ENCODE measurements around the gene ATP5PD.
"Not testable (repeated sequence)": the region's sequence is repeated elsewhere in the genome, so short reads cannot be mapped to it uniquely, and the experiment has no call there.

ATP5PD gene

DNA sequence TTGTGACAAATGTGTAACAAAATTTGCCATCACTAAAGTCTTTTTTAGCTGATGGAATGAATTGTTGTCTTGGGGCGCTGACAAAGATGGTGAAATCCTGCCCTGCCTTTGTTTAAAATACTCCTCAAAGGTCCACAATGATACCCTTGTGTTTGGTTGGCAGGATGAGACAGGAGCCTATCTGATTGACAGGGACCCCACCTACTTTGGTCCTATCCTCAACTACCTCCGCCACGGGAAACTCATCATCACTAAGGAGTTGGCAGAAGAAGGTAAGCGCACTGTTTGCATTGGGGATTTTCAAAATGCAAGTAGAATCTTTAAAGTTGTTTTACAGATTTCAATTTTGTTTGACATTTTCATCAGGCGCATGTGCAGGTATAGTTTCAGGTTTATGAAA is 2.3 kb upstream of the ATP5PD start:
- DNase-seq = no peak

DNA sequence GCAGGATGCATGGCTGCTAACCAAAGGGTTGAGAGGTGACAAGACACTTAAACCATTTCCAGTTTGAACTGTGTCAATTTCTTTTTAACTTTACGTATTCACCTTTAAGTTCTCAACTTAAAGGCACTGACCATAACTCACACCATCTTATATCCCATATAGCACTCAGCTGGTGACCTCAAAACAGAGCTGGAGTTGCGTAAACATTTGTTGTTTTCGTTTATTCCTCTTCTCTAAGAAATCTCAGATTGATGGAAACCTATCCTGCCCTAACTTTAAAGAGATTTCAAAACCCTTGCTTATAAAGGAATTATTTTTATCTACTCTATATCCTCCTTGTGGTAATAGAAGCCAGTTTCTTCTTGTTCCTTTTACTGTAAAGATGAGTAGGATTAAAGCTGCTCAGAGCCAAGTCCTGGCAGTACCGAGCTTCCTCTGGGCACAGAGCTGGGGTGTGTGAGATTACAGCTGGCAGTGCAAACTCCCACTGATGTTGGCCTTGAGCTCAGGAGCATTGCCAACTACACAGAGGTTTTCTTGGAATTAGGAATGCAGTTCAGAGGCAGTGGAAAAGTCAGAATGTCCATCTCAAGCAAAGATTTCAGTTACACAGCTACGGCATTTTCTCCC is 1.6 kb upstream of the ATP5PD start:
- peak in 2 of 3 donors; percentile 16 to 21 for DNase-seq

DNA sequence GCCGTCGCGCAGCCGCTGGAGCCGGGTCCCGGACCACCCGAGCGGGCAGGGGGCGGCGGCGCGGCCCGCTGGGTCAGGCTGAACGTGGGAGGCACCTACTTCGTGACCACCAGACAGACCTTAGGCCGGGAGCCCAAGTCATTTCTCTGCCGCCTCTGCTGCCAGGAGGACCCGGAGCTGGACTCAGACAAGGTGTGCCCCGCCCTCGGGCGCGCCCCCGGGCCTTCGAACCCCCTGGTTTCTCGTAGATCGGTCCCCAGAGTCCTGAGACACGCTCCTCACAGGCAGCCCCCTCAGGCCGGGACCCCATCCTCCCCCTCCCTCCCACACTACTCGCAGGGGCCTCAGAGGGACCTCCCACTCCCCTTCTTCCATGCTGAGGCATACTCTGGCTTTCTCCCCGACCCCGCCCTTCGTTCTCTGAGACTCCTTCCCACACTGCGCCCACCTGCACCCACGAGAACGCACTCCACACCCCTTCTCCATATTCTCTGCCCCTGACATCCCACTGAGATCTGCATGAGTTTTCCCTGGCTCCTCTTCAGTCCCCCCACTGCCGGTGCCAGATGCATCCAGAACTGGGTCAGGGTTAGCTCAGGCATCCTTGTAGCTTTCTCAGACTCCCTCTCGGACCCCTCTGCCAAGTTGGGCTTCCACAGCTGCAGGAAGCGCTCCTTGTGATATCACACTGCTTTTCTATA is 779 bp upstream of the ATP5PD start:
- peak in 2 of 3 donors; percentile 10 to 21 for DNase-seq

DNA sequence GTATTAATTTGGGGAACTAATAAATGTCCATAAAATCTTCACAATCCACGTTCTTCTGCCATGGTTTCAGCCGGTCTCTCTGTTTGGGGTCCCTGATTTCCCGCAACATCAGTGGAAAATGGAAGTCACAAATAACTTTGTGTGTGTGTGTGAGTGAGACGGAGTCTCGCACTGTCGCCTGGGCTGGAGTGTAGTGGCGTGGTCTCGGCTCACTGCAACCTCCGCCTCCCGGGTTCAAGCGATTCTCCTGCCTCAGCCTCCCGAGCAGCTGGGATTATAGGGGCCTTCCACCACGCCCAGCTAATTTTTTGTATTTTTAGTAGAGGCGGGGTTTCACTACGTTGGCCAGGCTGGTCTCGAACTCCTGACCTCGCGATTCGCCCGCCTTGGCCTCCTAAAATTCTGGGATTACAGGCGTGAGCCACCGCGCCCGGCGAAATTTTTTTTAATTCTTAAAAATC is 793 bp downstream of the ATP5PD start:
- not testable (repeated sequence) for DNase-seq

DNA sequence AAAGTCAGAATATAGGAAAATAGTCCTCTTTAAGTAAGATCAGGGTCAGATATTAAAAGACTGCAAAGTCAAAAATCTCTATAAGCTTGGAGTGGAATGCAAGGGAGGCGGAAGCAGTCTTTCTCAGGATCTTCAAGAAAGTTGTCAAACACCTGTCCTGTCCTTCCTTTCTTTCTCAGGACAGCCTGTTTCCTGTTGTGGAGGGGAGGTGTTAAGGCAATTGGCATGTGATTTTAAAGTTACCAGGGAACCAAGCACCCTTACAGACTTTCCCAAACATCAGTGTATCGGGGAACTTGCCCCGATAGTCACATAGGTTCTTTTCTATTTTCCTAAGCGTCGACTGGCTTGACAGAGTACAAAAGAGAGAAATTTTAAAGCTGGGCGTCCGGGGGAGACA is 2.1 kb downstream of the ATP5PD start:
- DNase-seq = no peak

DNA sequence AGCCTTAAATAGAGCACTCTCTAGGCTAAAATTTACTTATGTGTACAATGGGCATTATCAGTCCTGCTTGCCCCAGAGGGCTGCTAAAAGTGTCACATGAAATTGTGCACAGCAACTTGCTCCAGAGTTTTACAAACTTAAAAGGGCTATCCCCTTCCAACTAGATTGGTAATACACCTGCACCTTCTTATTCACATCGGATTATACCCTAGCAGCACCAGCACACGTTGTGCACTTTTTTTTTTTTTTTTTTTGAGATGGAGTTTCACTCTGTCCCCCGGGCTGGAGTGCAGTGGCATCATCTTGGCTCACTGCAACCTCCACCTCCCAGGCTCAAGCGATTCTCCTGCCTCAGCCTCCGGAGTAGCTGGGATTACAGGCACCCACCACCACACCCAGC is 3.0 kb downstream of the ATP5PD start:
- not testable (repeated sequence) for DNase-seq

DNA sequence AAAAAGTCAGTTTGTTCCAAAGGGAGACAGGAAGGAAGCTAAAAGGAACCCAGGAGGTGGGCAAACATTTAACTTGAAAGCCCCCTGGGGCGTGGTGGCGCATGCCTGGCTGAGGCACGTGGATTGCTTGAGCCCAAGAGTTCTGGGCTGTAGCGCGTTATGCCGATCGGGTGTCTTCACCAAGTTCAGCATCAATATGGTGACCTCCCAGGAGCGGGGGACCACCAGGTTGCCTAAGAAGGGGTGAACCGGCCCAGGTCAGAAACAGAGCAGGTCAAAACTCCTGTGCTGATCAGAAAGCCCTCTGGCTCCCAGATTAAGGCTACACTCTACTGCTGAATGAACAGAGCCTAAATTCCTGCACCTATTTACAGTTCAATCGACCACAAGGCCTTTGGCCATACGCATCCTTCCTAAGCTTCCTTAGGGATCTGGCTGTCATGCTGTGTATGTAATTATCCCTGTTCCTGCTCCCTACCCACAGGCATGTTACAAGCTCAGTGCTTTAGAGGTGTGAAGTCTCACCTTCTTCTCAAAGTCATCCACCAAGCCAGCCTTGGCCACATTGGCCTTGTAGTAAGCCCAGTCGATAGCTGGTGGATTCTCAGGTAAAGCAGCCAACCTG is 5.0 kb downstream of the ATP5PD start:
- no peak for DNase-seq

DNA sequence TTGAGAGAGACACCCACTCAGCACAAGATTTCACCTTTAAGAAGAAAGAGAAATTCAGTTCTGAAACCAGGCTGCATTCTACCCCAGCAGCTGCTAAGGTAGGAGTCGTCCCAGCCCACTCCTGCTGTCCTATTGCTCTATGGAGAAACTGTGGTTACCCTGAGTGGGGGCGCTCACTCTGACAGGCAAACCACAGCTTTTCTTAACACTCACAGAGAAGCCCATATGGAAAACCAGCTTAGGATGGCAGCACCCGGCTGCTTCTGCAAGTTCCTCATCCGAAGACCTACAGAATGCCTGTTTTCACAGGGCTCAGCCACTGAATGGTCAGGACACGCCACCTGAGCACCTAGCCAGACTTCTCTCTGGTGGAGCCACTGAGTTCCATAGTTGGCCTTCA is 7.5 kb downstream of the ATP5PD start:
- DNase-seq = no peak

DNA sequence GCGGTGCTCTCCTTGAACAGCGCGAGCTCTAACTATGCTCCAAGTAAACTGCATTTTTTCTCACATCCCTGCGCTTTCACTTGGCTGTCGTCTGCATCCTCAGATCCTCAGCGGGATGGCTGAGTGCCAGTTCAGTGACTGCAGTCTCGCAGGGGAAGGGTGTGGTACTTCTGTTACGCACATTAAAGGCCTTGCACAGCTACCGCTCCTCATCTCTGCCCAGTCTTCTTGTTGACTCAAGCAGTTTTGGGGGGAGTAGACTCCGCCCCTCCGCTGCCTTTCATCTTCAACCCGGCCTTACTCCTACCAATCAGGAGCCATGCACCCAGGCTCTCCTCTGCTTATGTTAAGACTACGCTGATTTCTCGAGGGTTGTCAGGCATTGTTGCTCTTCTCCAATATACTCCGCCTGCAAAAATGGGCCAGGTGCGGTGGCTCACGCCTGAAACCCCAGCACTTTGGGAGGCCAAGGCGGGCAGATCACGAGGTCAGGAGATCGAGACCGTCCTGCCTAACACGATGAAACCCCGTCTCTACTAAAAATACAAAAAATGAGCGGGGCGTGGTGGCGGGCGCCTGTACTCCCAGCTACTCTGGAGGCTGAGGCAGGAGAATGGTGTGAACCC is 10.0 kb downstream of the ATP5PD start:
- peak; percentile 57 to 78 (median 64) for DNase-seq

DNA sequence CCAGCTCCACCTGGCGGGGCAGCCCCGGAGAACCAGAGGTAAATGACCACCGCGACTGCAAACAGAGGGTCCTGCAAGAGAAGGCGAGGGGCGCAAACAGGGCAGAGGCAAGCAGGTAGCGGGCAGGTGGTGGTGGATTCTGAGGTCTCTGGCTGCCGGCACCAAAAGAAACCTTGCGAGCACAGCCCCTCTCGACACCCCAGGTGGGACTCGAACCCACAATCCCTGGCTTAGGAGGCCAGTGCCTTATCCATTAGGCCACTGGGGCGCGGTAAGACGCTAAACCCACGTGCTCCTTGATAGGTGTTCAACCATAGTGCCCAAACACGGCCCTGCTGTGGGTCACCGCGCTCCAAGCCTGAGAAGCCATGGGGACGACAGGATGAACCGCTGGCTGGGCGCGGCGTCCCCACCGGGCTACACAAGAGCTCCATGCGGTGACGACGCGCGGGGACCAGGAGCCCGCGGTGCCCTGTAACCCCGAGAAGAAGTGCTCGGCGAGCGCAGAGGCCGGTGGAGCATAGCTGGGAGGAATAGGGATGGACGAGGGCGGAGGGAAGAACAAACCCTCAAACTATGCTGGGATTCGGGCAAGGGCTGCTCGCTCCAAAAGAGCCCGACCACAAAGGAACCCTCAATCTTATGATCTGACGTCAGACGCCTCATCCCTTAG is 12.4 kb downstream of the ATP5PD start:
- DNase-seq = peak; percentile 88 to 89 (median 89)

DNA sequence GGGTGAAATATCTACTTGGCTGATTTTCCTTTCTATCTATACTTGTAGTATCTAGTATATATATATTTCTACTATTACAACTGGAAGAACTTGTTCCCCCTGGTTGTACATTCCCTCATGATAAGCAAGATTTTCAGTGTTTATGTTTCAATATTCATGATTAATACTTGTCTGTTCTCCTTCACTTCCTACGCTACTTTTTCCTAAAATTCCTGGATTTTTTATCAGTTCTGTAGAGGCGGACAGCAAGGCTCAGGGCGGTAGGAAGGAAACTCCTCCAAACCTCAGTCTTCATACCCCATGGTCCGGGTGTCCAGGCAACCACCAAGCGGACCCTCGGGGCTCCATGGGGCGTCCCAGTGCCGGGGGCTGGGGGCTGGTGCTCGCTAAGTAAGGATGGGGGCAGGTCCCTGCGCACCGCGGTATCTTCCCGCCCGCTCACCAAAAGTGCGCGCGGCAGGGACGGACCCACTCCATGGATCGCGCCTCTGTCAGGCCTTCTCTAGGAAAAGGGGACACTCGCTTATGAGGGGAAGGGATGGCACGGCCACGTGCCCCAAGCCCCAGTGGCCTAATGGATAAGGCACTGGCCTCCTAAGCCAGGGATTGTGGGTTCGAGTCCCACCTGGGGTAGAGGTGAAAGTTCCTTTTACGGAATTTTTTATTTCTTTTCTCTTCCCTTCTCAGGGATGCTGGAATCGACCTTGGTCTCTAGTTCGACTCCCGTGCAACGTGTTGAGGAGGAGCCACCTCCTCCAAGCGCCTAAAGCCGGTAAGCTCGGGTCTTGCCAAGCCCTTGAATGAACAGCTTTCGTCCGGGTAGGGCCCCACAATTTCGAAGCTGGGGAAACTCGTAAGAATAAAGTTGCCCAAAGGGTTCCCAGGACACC is 13.2 kb downstream of the ATP5PD start:
- DNase-seq = peak; percentile 91 to 93 (median 92)

DNA sequence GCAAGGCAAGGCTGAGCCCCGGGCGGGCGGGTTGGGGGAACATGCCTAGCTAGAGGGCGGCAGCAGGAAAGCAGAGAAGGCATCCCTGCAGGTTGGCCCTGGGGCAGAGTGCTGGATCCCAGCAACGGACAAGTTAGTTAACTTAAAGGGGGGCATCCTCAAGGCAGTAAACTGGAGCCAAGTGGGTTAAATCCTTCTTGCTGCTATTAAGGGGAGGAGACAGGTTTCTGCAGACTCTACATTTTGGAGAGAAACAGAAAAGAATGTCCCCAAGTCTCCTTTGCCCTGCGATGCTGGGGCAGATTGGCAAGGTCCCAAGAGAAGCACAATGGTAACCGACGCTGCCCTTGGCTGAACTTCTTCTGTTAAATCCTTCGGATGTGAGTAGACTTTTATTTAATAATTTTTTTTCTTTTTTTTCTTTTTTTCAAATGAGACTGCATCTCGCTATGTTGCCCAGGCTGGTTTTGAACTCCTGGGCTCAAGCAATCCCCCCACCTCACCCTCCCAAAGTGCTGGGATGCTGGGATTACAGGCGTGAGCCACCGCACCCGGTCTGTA is 14.0 kb downstream of the ATP5PD start:
- no peak for DNase-seq

DNA sequence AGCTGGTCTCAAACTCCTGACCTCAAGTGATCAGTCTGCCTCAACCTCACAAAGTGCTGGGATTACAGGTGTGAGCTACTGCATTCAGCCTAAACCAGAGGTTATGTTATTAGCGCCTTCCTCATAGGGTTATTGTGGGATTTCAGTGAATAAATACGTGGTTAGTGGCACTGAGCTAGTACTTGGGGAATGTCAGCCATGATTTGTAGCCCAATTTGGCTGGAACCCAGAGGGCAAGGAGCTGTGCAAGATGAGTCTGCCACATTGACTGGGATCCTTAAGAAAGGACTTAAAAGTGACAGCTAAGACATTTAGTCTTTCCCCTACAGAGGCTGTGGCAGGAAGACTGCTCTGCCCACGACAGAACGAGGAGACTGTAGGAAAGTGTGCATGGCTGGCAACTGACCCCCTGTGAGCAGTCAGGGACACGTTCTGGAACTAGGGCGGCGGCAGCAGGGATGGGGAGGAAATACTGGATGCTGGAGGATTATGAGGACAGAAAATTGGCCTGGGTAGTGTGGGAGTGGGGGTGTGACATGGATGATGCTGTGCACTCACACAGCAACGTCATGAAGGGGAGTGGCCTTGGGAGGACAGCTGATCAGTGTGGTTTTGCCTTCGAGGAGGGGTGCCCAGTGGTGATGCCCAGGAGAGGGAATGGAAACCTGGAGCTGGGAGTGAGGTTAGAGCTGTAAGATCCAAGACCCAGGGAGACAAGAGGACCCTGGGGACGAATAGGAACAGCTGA is 14.6 kb downstream of the ATP5PD start:
- peak; percentile 86 to 91 (median 88) for DNase-seq

DNA sequence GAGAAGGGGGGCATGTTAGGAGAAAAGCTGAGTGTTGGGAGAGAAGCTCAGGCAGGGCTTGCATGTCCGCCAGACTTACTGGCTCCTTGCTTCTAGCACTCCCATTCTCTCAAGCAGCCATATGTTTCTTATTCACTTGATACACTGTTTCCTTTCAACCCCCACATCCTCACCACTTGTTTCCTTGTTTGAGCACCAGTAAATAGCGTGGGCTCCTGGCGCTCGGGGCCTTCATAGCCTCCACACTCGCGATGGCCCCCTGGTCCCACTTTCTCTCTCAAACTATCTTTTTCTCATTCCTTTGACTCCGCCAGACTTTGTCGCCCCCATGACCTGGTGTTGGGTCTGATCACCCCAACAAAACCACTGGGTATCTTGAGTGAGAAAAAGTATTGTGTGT is 16.6 kb downstream of the ATP5PD start:
- DNase-seq = no peak

DNA sequence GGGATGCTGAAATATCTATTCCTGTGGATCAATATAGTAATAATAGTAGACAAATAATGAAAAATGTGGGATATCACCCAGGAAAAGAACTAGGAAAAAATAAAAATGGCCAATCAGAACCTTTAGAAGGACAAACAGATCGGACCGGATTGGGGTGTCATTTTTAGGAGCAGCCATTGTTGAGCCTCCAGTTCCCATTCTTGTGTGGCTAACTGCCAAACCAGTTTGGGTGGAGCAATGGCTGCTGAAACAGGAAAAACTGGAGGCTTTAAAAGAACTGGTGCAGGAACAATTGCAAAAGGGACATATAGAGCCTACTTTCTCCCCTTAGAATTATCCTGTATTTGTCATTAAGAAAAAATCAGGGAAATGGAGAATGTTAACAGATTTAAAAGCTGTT is 20.1 kb downstream of the ATP5PD start:
- peak in 2 of 3 donors; percentile 25 to 38 for DNase-seq

DNA sequence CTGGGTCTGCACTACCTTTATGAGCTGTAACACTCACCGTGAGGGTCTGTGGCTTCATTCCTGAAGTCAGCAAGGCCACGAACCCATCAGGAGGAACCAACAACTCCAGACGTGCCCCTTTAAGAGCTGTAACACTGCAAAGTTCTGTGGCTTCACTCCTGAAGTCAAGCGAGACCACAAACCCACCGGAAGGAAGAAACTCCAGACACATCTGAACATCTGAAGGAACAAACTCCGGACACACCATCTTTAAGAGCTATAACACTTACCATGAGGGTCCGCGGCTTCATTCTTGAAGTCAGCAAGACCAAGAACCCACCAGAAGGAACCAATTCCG is 21.4 kb downstream of the ATP5PD start:
- not testable (repeated sequence) for DNase-seq

DNA sequence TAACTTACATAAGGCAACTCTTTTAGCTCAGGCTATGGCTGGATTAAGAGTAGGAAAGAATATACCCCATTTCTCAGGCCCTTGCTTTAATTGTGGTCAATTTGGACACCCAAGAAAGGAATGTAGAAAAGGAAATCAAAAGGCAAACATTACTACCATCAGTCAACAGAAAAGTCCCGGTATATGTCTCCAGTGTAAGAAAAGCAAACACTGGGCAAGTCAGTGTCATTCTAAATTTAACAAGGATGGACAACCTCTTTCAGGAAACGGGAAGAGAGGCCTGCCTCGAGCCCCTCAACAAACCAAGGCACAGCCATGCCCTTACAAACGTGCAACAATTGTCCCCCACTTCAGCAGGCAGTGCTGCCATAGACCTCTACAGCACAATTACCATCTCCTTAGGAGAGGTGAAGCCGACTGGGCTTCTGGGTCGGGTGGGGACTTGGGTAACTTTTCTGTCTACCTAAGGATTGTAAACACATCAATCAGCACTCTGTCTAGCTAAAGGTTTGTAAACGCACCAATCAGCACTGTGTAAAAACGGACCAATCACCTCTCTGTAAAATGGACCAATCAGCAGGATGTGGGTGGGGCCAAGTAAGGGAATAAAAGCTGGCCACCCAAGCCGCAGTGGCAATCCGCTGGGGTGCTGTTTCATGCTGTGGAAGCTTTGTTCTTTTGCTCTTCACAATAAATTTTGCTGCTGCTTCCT is 21.9 kb downstream of the ATP5PD start:
- peak in 1 of 3 donors; percentile 7 for DNase-seq

DNA sequence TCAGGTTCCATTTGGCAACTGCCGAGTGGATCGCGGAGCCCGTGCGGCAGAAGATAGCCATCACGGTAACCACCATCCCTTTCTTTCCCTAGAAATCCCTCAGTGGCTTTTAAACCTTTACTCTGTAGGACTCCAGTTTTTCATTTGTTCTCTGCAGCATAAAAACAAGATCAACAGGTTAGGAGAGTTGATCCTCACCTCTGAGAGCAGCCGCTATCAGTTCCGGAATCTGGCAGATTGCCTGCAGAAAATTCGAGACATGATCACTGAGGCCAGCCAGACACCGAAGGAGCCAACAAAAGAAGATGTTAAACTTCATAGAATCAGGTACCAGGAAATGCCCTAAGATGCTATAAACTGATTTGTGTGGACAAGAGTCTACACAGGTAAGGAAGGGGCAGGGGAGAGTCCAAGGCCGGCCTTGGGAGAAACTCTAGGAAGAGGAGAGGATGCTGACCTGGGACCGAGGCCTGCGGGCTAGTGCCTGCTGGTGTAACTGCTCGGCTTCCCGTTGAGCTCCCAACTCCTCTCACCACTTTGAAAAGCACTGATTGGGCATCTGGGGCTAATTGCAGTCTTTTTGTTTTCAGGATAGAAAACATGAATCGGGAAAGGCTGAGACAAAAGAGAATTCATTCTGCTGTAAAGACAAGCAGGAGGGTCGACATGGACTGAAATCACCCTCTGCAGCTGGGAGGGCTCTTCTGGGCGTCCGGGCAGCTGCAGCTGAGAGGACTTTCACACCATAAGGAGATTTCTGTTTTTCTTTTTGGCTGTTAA is 26.2 kb downstream of the ATP5PD start:
- no peak for DNase-seq

DNA sequence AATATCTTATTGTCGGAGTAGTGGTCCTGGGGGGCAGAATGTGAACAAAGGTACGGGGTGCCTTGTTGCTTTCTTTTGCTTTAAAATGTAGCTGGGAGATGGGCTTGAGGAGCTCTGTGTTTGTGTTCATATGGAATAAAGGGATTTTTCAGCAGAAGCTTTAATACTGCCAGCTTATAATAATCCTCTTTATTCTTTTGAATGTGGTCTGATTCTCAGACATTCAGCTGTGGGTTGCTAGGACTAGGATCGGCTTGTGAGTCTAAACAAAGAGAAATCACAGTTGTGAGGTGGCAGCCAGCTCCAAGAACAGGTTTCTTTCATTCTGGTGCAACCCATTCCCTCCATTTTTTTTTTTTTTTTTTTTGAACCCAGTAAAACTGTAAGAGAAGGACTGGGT is 27.1 kb downstream of the ATP5PD start:
- DNase-seq = no peak

DNA sequence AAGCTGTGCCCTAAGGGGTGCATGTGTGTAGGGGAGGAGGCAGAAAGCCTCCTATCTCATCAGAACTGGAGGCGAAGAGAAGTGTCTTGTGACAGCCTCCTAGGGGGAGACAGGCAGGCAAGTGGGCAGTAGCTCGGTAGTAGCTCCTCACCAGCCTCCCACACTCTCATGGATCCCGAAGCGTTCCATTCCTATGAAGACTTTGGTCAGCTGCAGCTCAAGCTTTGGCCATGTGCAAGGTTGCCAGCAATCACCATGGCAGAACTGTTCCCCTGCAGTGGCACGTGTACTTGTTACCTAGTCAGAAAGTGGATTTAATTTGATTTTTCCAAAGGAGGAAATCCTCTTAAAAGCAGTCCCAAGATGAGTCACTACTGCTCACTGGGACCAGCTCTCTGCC is 27.6 kb downstream of the ATP5PD start:
- DNase-seq = no peak

Data from suppressor macrophage treated with lipopolysaccharide for 1 hour (primary cell).